HepG2 (cell line): Measurements from ENCODE around the gene ZBTB7B. TPM values are rescaled to one million over a fixed set of nuclear protein-coding genes. Genes with fewer than 3 reads are reported as not detected.
A peak's percentile ranks its signal among the peaks of the same experiment; 100 is the strongest.

Source experiments
- AHDC1 ChIP-seq: sonication (generic); formaldehyde crosslinking; IDR thresholded peaks from 2 replicates; pipeline ENCODE4 v1.5.1; 2020; ENCODE audit warnings: mild to moderate bottlenecking, missing genetic modification reagents, borderline replicate concordance
- ELF3 ChIP-seq: IDR thresholded peaks from 2 replicates; pipeline ENCODE4 v1.6.1; 2016; ENCODE audit warnings: missing genetic modification reagents, missing compliant biosample characterization
- GPBP1L1 ChIP-seq: sonication (generic); formaldehyde crosslinking; IDR thresholded peaks from 2 replicates; pipeline ENCODE4 v1.5.0; 2020; ENCODE audit warnings: mild to moderate bottlenecking, missing genetic modification reagents
- KDM3A ChIP-seq: IDR thresholded peaks from 2 replicates; pipeline ENCODE4 v1.6.1; 2018; ENCODE audit warnings: low read depth, missing compliant biosample characterization
- LCORL ChIP-seq, 2 experiments: fragments of 450-650 bp in 1 of 2; sonication (generic) in 1 of 2; formaldehyde crosslinking in 1 of 2; IDR thresholded peaks; 2 replicates each; pipeline versions ENCODE4 v1.5.0 to v1.6.1; 2017 to 2020; ENCODE audit warnings: antibody characterized with exemption in 1 of 2, missing genetic modification reagents in 1 of 2
- MED13 ChIP-seq: sonication (generic); formaldehyde crosslinking; IDR thresholded peaks from 2 replicates; pipeline ENCODE4 v1.5.0; 2020; ENCODE audit warnings: missing genetic modification reagents
- NR2F6 ChIP-seq, 2 experiments: IDR thresholded peaks; 2 replicates each; pipeline ENCODE4 v1.6.1; 2016; ENCODE audit warnings: antibody characterized with exemption in 1 of 2, mild to moderate bottlenecking in 1 of 2
- PRDM15 ChIP-seq: sonication (generic); formaldehyde crosslinking; IDR thresholded peaks from 2 replicates; pipeline ENCODE4 v1.4.0; 2020; ENCODE audit warnings: missing genetic modification reagents
- SRY ChIP-seq: sonication (generic); formaldehyde crosslinking; IDR thresholded peaks from 2 replicates; pipeline ENCODE4 v1.8.0; 2022; ENCODE audit warnings: mild to moderate bottlenecking, missing genetic modification reagents
- STAG1 ChIP-seq: sonication (generic); formaldehyde crosslinking; IDR thresholded peaks from 2 replicates; pipeline ENCODE4 v1.4.0; 2020; ENCODE audit warnings: missing genetic modification reagents
- TEAD3 ChIP-seq: optimal IDR thresholded peaks from 2 replicates; pipeline ENCODE3; 2016; ENCODE audit warnings: borderline replicate concordance
- ZNF205 ChIP-seq: IDR thresholded peaks from 2 replicates; pipeline ENCODE4 v1.6.1; 2018; ENCODE audit warnings: missing biosample characterization, missing genetic modification reagents
- ZNF354B ChIP-seq: sonication (generic); formaldehyde crosslinking; IDR thresholded peaks from 2 replicates; pipeline ENCODE4 v1.8.0; 2022; ENCODE audit warnings: mild to moderate bottlenecking, missing genetic modification reagents
- ZSCAN21 ChIP-seq: sonication (generic); formaldehyde crosslinking; IDR thresholded peaks from 2 replicates; pipeline ENCODE4 v1.8.0; 2022; ENCODE audit warnings: mild to moderate bottlenecking, missing genetic modification reagents, moderate library complexity, borderline replicate concordance
- ZSCAN30 ChIP-seq: sonication (generic); formaldehyde crosslinking; IDR thresholded peaks from 2 replicates; pipeline ENCODE4 v1.5.0; 2020; ENCODE audit warnings: mild to moderate bottlenecking, missing genetic modification reagents
- ZUFSP ChIP-seq: sonication (generic); formaldehyde crosslinking; IDR thresholded peaks from 2 replicates; pipeline ENCODE4 v1.9.0; 2021; ENCODE audit warnings: missing genetic modification reagents, mild to moderate bottlenecking, borderline replicate concordance
- polyA plus RNA-seq, 8 experiments: library from polyadenylated mRNA; depleted of rRNA in 3 of 8; stranded (reverse) in 7 of 8; unstranded in 1 of 8; fragments of >200 nt; fragmentation: Illumina TruSeq in 4 of 8; extraction: Trizol in 4 of 8; gene quantifications; 2 replicates each; pipeline versions ENCODE4 v1.2.1 to v1.2.3, GENCODE V29; 2011 to 2016; ENCODE audit warnings: low read depth in 4 of 8, missing spikeins in 1 of 8, mixed read lengths in 1 of 8; ENCODE audit not compliant: insufficient read depth in 1 of 8
- total RNA-seq, 5 experiments: library from RNA; depleted of rRNA; stranded (reverse); fragments of >200 nt; fragmentation: Illumina TruSeq; extraction: Trizol; gene quantifications; 2 replicates each; pipeline ENCODE4 v1.2.3, GENCODE V29; 2016; ENCODE audit warnings: low read depth in 1 of 5

Gene ZBTB7B
- total and polyA plus RNA-seq, 2 of the 13 experiments (the other 11 are each of a cell fraction or from before 2014, with no cell fraction given): 15.5 to 17.5 TPM

- TF ChIP-seq ZSCAN30 (CRISPR knock-in tag) (no peak), ZNF354B (CRISPR knock-in tag) (no peak), STAG1 (peak; percentile 77), PRDM15 (CRISPR knock-in tag) (no peak), ZUFSP (no peak), ZSCAN21 (no peak), NR2F6 (IDR thresholded peaks at IDR 0.05) (0 out of 2 replicates have a peak, but pooled peaks have one; percentile 15), NR2F6 (CRISPR knock-in tag; IDR thresholded peaks at IDR 0.05) (peak; percentile 55; the same call in 1 of the 2 replicates), LCORL (IDR thresholded peaks at IDR 0.05) (no peak), LCORL (CRISPR knock-in tag; IDR thresholded peaks at IDR 0.05) (peak; percentile 41; the same call in 1 of the 2 replicates), AHDC1 (no peak), SRY (CRISPR knock-in tag) (peak; percentile 60; the same call in 1 of the 2 replicates), KDM3A (0 out of 2 replicates have a peak, but pooled peaks have one; percentile 42), ELF3 (CRISPR knock-in tag) (peak; percentile 58), TEAD3 (CRISPR knock-in tag) (no peak), GPBP1L1 (CRISPR knock-in tag) (no peak), MED13 (CRISPR knock-in tag) (no peak), ZNF205 (CRISPR knock-in tag) (0 out of 2 replicates have a peak, but pooled peaks have one; percentile 22)
These were observed 42.4 kb downstream of the ZBTB7B start (continued) for GRCh38 chr1:155044812-155045657.
